Smooth muscle cell (in vitro differentiated cells): ENCODE data around the gene NDUFB11. TPM values are rescaled to one million over a fixed set of nuclear protein-coding genes. Genes with fewer than 3 reads are reported as not detected.

Source experiments
- DNase-seq: peaks from one replicate; lab custom pipeline; 2025; ENCODE audit not compliant: unreplicated experiment; lab: John Stamatoyannopoulos, UW
- H2AFZ ChIP-seq: fragments of 200-600 bp; sonication (generic); 2 replicates; pipeline ENCODE4 v1.6.0; 2016; ENCODE audit warnings: antibody characterized with exemption, low read depth, mild to moderate bottlenecking
- H3F3A ChIP-seq: fragments of 200-600 bp; sonication (generic); 2 replicates; pipeline ENCODE4 v1.6.0; 2017; ENCODE audit warnings: antibody characterized with exemption, low read depth
- H3K27ac ChIP-seq: fragments of 200-600 bp; sonication (generic); 2 replicates; pipeline ENCODE4 v1.5.1; 2016; ENCODE audit warnings: low read depth, mild to moderate bottlenecking
- H3K27me3 ChIP-seq: fragments of 200-600 bp; sonication (generic); 2 replicates; pipeline ENCODE4 v1.6.1; 2016; ENCODE audit warnings: low read depth, mild to moderate bottlenecking
- H3K36me3 ChIP-seq: fragments of 200-600 bp; sonication (generic); 2 replicates; pipeline ENCODE4 v1.5.1; 2016; ENCODE audit warnings: low read depth
- H3K4me1 ChIP-seq: fragments of 200-600 bp; sonication (generic); 2 replicates; pipeline ENCODE4 v1.5.1; 2016; ENCODE audit warnings: low read depth
- H3K4me2 ChIP-seq: fragments of 200-600 bp; sonication (generic); 2 replicates; pipeline ENCODE4 v1.6.0; 2016; ENCODE audit warnings: mild to moderate bottlenecking
- H3K4me3 ChIP-seq: fragments of 200-600 bp; sonication (generic); 2 replicates; pipeline ENCODE4 v1.5.1; 2016; ENCODE audit warnings: mild to moderate bottlenecking
- H3K79me2 ChIP-seq: fragments of 200-600 bp; sonication (generic); 2 replicates; pipeline ENCODE4 v1.6.0; 2016; ENCODE audit warnings: low read depth, mild to moderate bottlenecking
- H3K9ac ChIP-seq: fragments of 200-600 bp; sonication (generic); 2 replicates; pipeline ENCODE4 v1.6.0; 2016; ENCODE audit warnings: low read depth
- H3K9me3 ChIP-seq: fragments of 200-600 bp; sonication (generic); replicated peaks from 2 replicates; pipeline ENCODE4 v1.5.1; 2016; ENCODE audit warnings: low read depth
- H4K20me1 ChIP-seq: fragments of 200-600 bp; sonication (generic); 2 replicates; pipeline ENCODE4 v1.6.0; 2016; ENCODE audit warnings: low read depth
- CTCF ChIP-seq: fragments of 200-600 bp; sonication (generic); IDR thresholded peaks from 2 replicates; pipeline ENCODE4 v1.5.1; 2017; ENCODE audit warnings: borderline replicate concordance, mild to moderate bottlenecking, antibody characterized with exemption; ENCODE audit not compliant: insufficient read depth, poor library complexity, severe bottlenecking
- WGBS: methylation state at CpG from one replicate; pipeline ENCODE4 v1.1.7; 2016; ENCODE audit warnings: low lambda C conversion rate; 5-methylcytosine and 5-hydroxymethylcytosine counted together
- polyA plus RNA-seq: library from polyadenylated mRNA; unstranded; fragments of >200 nt; fragmentation: Nextera tagmentation; extraction: Ambion mirVana; gene quantifications from 2 replicates; pipeline ENCODE4 v1.2.1, GENCODE V29; 2016
- small RNA-seq: library from RNA; depleted of rRNA; stranded (forward); fragments of <200 nt; gene quantifications from one replicate; pipeline ENCODE3, GENCODE V24; 2014
- total RNA-seq: library from RNA; depleted of rRNA; stranded (reverse); fragments of >200 nt; gene quantifications from 2 replicates; pipeline ENCODE4 v1.2.3, GENCODE V29; 2014

NDUFB11 gene
- total and polyA plus RNA-seq, 2 experiments from 2014 or later = 82.6 to 178 TPM

GRCh38 chrX:47097018-47097417 lies 47.5 kb downstream of the NDUFB11 start:
- Histone ChIP-seq H3K27ac (no peak overlapping the region), H3K4me2 (no peak overlapping the region), H3K4me3 (no peak overlapping the region), H4K20me1 (no peaks in the 10 kb centered on the region), H2AFZ (no peak overlapping the region), H3K9me3 (no peaks in the 10 kb centered on the region), H3K27me3 (no peaks in the 10 kb centered on the region), H3F3A (no peaks in the 10 kb centered on the region), H3K4me1 (no peaks in the 10 kb centered on the region), H3K36me3 (no peaks in the 10 kb centered on the region), H3K9ac (no peak overlapping the region), H3K79me2 (no peaks in the 10 kb centered on the region)
- DNase-seq = no peak
- 69% methylated on average over 4 of the region's 4 CpGs for WGBS
- TF ChIP-seq CTCF = no peak

GRCh38 chrX:47093860-47094259 lies 50.6 kb downstream of the NDUFB11 start:
- WGBS = 84% methylated on average over 11 of the region's 11 CpGs
- Histone ChIP-seq H3K27me3 (no peaks in the 10 kb centered on the region), H3K27ac (no peak overlapping the region), H3F3A (no peaks in the 10 kb centered on the region), H4K20me1 (no peaks in the 10 kb centered on the region), H3K9ac (no peak overlapping the region), H3K4me2 (no peak overlapping the region), H3K4me1 (no peaks in the 10 kb centered on the region), H3K36me3 (no peaks in the 10 kb centered on the region), H3K9me3 (no peaks in the 10 kb centered on the region), H3K79me2 (no peaks in the 10 kb centered on the region), H3K4me3 (no peak overlapping the region), H2AFZ (no peak overlapping the region)
- DNase-seq = no peak
- TF ChIP-seq CTCF = no peak

GRCh38 chrX:47093248-47093647 lies 51.3 kb downstream of the NDUFB11 start:
- Histone ChIP-seq H3K4me1 (no peaks in the 10 kb centered on the region), H3F3A (no peaks in the 10 kb centered on the region), H3K27ac (no peak overlapping the region), H3K79me2 (no peaks in the 10 kb centered on the region), H3K27me3 (no peaks in the 10 kb centered on the region), H3K4me2 (no peak overlapping the region), H3K9me3 (no peaks in the 10 kb centered on the region), H2AFZ (no peak overlapping the region), H3K36me3 (no peaks in the 10 kb centered on the region), H3K4me3 (no peak overlapping the region), H3K9ac (no peak overlapping the region), H4K20me1 (no peaks in the 10 kb centered on the region)
- 29% methylated on average over 1 of the region's 1 CpG for WGBS
- peak; percentile 40 for TF ChIP-seq CTCF
- no peak for DNase-seq

Small RNA genes lying within 50 kb of the gene (small RNA-seq; reads per million reads assigned to genes)
- gene RNU12-2P = not detected

Other genes with a start within 250 kb of the NDUFB11 start
- 6.7 and 7.2 TPM in 2 replicates for gene JADE3, start 232.3 kb downstream of the NDUFB11 start, total RNA-seq
- gene JADE3, start 232.3 kb downstream of the NDUFB11 start, polyA plus RNA-seq = 2.0 and 4.3 TPM in 2 replicates
- 1.1 and 2.5 TPM in 2 replicates for gene RGN, start 66.3 kb downstream of the NDUFB11 start, total RNA-seq
- gene RGN, start 66.3 kb downstream of the NDUFB11 start, polyA plus RNA-seq = 0.96 and 3.6 TPM in 2 replicates
- gene RBM10, start 519 bp upstream of the NDUFB11 start, total RNA-seq = 17.6 and 18.3 TPM in 2 replicates
- gene RBM10, start 519 bp upstream of the NDUFB11 start, polyA plus RNA-seq = 39.2 and 42.7 TPM in 2 replicates
- gene UBA1, start 49.1 kb upstream of the NDUFB11 start, total RNA-seq = 223 and 233 TPM in 2 replicates
- 243 and 246 TPM in 2 replicates for gene UBA1, start 49.1 kb upstream of the NDUFB11 start, polyA plus RNA-seq
- 118 and 176 TPM in 2 replicates for gene CDK16, start 74.0 kb upstream of the NDUFB11 start, total RNA-seq
- 269 and 270 TPM in 2 replicates for gene CDK16, start 74.0 kb upstream of the NDUFB11 start, polyA plus RNA-seq
- 80.6 and 84.0 TPM in 2 replicates for gene USP11, start 88.3 kb upstream of the NDUFB11 start, total RNA-seq
- gene USP11, start 88.3 kb upstream of the NDUFB11 start, polyA plus RNA-seq = 211 and 221 TPM in 2 replicates
- gene ZNF157, start 225.9 kb upstream of the NDUFB11 start, total RNA-seq = 0.22 TPM in 1 of 2 replicates, not detected in the other
- gene ZNF157, start 225.9 kb upstream of the NDUFB11 start, polyA plus RNA-seq = not detected in 2 replicates